Measurements from ENCODE around the gene SCAANT1. TPM values are rescaled to one million over a fixed set of nuclear protein-coding genes. Genes with fewer than 3 reads are reported as not detected.

SCAANT1 gene
- total and polyA plus RNA-seq, 2 of the 8 experiments (the other 6 are each of a cell fraction or from before 2014, with no cell fraction given): not detected

DNA sequence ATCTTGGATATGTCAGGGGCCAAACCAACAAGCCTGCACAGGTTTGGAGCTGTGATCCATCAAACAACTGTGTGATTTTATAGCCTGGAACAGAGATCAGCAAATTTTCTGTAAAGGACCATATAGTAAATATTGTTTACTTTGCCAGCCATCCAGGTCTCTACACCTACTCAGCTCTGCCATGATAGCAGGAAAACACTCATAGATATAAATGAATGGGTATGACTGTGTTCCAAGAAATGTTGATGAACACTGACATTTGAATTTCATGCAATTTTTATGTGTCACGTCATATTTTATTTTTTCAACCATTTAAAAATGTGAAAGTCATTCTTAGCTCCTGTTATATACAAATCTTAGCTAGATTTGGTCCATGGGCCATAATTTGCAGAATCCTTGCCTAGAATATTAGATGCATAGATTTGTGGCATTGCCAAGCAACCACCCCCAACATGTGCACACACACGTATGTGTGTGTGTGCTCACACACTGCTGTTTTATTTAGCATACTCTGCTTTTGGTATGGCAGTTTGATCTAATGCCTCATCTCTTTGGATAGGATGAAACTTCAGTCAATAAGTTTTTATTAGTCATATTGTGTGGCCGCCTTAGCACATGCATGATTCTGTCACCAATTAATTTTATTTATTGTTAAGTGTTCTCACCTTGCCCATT, 42.1 kb downstream of the SCAANT1 start:
- no peak overlapping the region for H2BK20ac ChIP-seq (ENCODE audit: low read length)
- no peak overlapping the region for H4K91ac ChIP-seq (replicated peaks; ENCODE audit: insufficient read length, low read length)
- TF ChIP-seq SP2 (IDR thresholded peaks at IDR 0.05; ENCODE audit: low read length): no peak
- no peak for TF ChIP-seq CHD1 (IDR thresholded peaks at IDR 0.05; ENCODE audit: low read depth, low read length)
- TF ChIP-seq CHD2 (IDR thresholded peaks at IDR 0.05; ENCODE audit: low read length): no peak
- no peak for TF ChIP-seq BCL11A (IDR thresholded peaks at IDR 0.05; ENCODE audit: low read depth in 2 of 2, low read length in 2 of 2)
- TF ChIP-seq, protein P1, sequence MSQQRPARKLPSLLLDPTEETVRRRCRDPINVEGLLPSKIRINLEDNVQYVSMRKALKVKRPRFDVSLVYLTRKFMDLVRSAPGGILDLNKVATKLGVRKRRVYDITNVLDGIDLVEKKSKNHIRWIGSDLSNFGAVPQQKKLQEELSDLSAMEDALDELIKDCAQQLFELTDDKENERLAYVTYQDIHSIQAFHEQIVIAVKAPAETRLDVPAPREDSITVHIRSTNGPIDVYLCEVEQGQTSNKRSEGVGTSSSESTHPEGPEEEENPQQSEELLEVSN (IDR thresholded peaks at IDR 0.05): no peak
- no peak for TF ChIP-seq BACH1 (IDR thresholded peaks at IDR 0.05; ENCODE audit: low read length)
- H2BK120ac ChIP-seq (replicated peaks; ENCODE audit: low read depth, low read length): no peak overlapping the region
- H3K18ac ChIP-seq (ENCODE audit: extremely low read depth, low read length): no peak overlapping the region
- H3K9me3 ChIP-seq (ENCODE audit: insufficient read depth in 2 of 2, low read depth in 1 of 2, low read length in 1 of 2): no peaks in the 10 kb centered on the region
- POLR2A ChIA-PET (ENCODE audit: partially characterized antibody): interaction anchor here (0.8 to 1.3 kb wide), 5 partner anchors 8 to 58 kb away, joined by 3 to 5 read pairs (median 4); no protein-coding TSS in a partner anchor
- H2AK5ac ChIP-seq (ENCODE audit: low read depth, low read length): no peak overlapping the region
- no peaks in the 10 kb centered on the region for H4K20me1 ChIP-seq (replicated peaks in 1 of 2; ENCODE audit: control insufficient read depth in 1 of 2, insufficient read depth in 2 of 2, low read length in 2 of 2)
- no peak overlapping the region for H3K14ac ChIP-seq (ENCODE audit: insufficient read length)
- peaks cover 0 to 4% (median 3%) of the 10 kb centered on the region in 4 experiments; a peak in 4 of 7 replicates for H3K4me1 ChIP-seq (replicated peaks in 1 of 4; ENCODE audit: control insufficient read depth in 3 of 4, insufficient read depth in 4 of 4, low read length in 3 of 4)
- no peak overlapping the region for H4K8ac ChIP-seq (ENCODE audit: extremely low read depth, insufficient read depth, low read length)
- no peak overlapping the region for H2BK15ac ChIP-seq (ENCODE audit: low read length)
- no peak overlapping the region for H3K4ac ChIP-seq (replicated peaks; ENCODE audit: insufficient read length, low read depth, low read length)
- H3K36me3 ChIP-seq (ENCODE audit: control insufficient read depth in 2 of 4, insufficient read depth in 4 of 4, low read length in 3 of 4): no peaks in the 10 kb centered on the region
- no peaks in the 10 kb centered on the region for H3K27me3 ChIP-seq (replicated peaks in 1 of 4; ENCODE audit: control insufficient read depth in 3 of 4, extremely low read depth in 1 of 4, insufficient read depth in 3 of 4, low read length in 3 of 4)
- FAIRE-seq (no peak), DNase-seq (ENCODE audit: low read depth in 1 of 2, low spot score in 2 of 2) (no peak)
- WGBS, 2 experiments (ENCODE audit: extremely low coverage in 1 of 2, insufficient coverage in 1 of 2, insufficient read length in 1 of 2, insufficient replicate concordance in 2 of 2, low coverage in 1 of 2, low lambda C conversion rate in 2 of 2, missing lambda C conversion rate in 1 of 2): 92% methylated on average over 3 of the region's 3 CpGs; no CpG with 5 or more reads in 1 of the 2 experiments
- no peak overlapping the region for H3K4me2 ChIP-seq (ENCODE audit: insufficient read depth in 1 of 2, low read depth in 2 of 2, low read length in 2 of 2)
- no peak overlapping the region for H3K9ac ChIP-seq (replicated peaks in 1 of 4; ENCODE audit: extremely low read depth in 1 of 4, low read depth in 3 of 4, low read length in 3 of 4)
- H4K5ac ChIP-seq (ENCODE audit: insufficient read length, low read depth, low read length): no peak overlapping the region
- H2AFZ ChIP-seq (ENCODE audit: low read length): no peak overlapping the region
- peaks cover 0 to 68% of the 10 kb centered on the region in 2 experiments; a peak in 2 of 4 replicates for H3K79me2 ChIP-seq (ENCODE audit: control insufficient read depth in 1 of 2, insufficient read depth in 2 of 2, low read length in 2 of 2)
- no peak overlapping the region for H2BK12ac ChIP-seq (ENCODE audit: low read depth, low read length)
- H2BK5ac ChIP-seq (ENCODE audit: low read depth, low read length): no peak overlapping the region
- no peak overlapping the region for H3K23ac ChIP-seq (ENCODE audit: insufficient read length)
- H3K56ac ChIP-seq (replicated peaks; ENCODE audit: insufficient read length, low read depth, low read length): no peak overlapping the region
- CTCF ChIA-PET (ENCODE audit: partially characterized antibody): interaction anchor here (1.0 kb wide), 1 partner anchor 14 kb away, joined by 3 read pairs; no protein-coding TSS in a partner anchor
- H3K79me1 ChIP-seq (ENCODE audit: low read depth, low read length): no peaks in the 10 kb centered on the region; the same call in 1 of the 2 replicates
- no peak overlapping the region for H3K27ac ChIP-seq (ENCODE audit: low read depth, low read length)
- H3K23me2 ChIP-seq (ENCODE audit: low read depth, low read length): no peaks in the 10 kb centered on the region
- H3K4me3 ChIP-seq (ENCODE audit: extremely low read depth in 1 of 4, insufficient read depth in 2 of 4, low read depth in 3 of 4, low read length in 4 of 4): no peak overlapping the region
